Adrenal gland (tissue), 12 donors: Measurements from ENCODE around the gene LRP8. TPM values are rescaled to one million over a fixed set of nuclear protein-coding genes. Genes with fewer than 3 reads are reported as not detected.

Source experiments
- DNase-seq, 7 donors: peaks; one replicate each; pipeline ENCODE4 v3.0.0-alpha.2; 2019 to 2020
- H3K27ac ChIP-seq, 5 donors: fragments of 200-600 bp; sonication (generic) in 4 of 5; 1 replicate in 3 of 5; 2 replicates in 2 of 5; pipeline versions ENCODE4 v1.5.1 to v1.8.0; 2016 to 2020; ENCODE audit warnings: mild to moderate bottlenecking in 1 of 5
- H3K27me3 ChIP-seq: fragments of 200-600 bp; 2 replicates; pipeline ENCODE4 v1.8.0; 2021
- H3K36me3 ChIP-seq, 2 donors: fragments of 200-600 bp; replicated peaks in 1 of 2; 1 replicate in 1 of 2; 2 replicates in 1 of 2; pipeline versions ENCODE4 v1.5.1 to v1.8.0; 2018 to 2022
- H3K4me1 ChIP-seq, 2 donors: fragments of 200-600 bp; replicated peaks in 1 of 2; 1 replicate in 1 of 2; 2 replicates in 1 of 2; pipeline versions ENCODE4 v1.5.1 to v1.8.0; 2018 to 2021
- H3K4me3 ChIP-seq, 4 donors: fragments of 200-600 bp; sonication (generic) in 3 of 4; one replicate each; pipeline ENCODE4 v1.5.1; 2016 to 2018
- H3K9me3 ChIP-seq, 3 donors: fragments of 200-600 bp; sonication (generic) in 1 of 3; replicated peaks in 1 of 3; 1 replicate in 2 of 3; 2 replicates in 1 of 3; pipeline versions ENCODE4 v1.5.1 to v1.8.0; 2016 to 2021
- POLR2A ChIP-seq, 2 donors: fragments of 450-650 bp; IDR thresholded peaks; one replicate each; pipeline ENCODE4 v1.6.1; 2017; ENCODE audit warnings: antibody characterized with exemption in 2 of 2, mild to moderate bottlenecking in 2 of 2, moderate library complexity in 1 of 2
- WGBS, 4 donors: extraction: QIAGEN DNeasy Blood & Tissue Kit in 2 of 4; methylation state at CpG; one replicate each; pipeline versions ENCODE4 v1.1.5 to v1.1.7; 2013 to 2017; 5-methylcytosine and 5-hydroxymethylcytosine counted together
- intact Hi-C, 2 donors: fragments of 100-400 bp; cut with DNase I; formaldehyde crosslinking; loops; one replicate each; pipeline versions ENCODE4 v1.14.1 to v1.15.0; 2022 to 2023
- polyA plus RNA-seq, 3 donors: library from polyadenylated mRNA; stranded (reverse); fragments of 200-250 nt in 2 of 3; fragments of 350-450 nt in 1 of 3; fragmentation: Illumina TruSeq in 1 of 3; extraction: RNeasy Lipid Tissue Mini Kit (QIAGEN cat#74804) in 1 of 3; gene quantifications; one replicate each; pipeline ENCODE4 v1.2.3, GENCODE V29; 2013 to 2014
- total RNA-seq, 9 donors: library from RNA; depleted of rRNA in 4 of 9; stranded (reverse); fragments of >200 nt in 4 of 9; fragments of 120-200 nt in 1 of 9; fragmentation: NEBNext Ultra II Directional in 1 of 9; extraction: Animal tissue kit (Norgen Biotek cat#: 25700) in 1 of 9; gene quantifications; one replicate each; pipeline versions ENCODE4 v1.1.0 to v1.2.4, GENCODE V29; 2013 to 2023
- TF ChIP-seq, protein P1 (sequence below), 6 experiments: fragments of 450-650 bp in 4 of 6; fragments of 200-600 bp in 2 of 6; sonication (generic) in 1 of 6; IDR thresholded peaks; 1 replicate in 5 of 6; 2 replicates in 1 of 6; pipeline versions ENCODE4 v1.5.1 to v1.8.0; 2016 to 2021; ENCODE audit warnings: antibody characterized with exemption in 6 of 6, mild to moderate bottlenecking in 2 of 6, moderate library complexity in 1 of 6
- donor health status: healthy with polysubstance abuse.
- donor health status: Bipolar disorder and iron deficiency.
- donor health status: DM: yes; HTN: yes; CAD: no.
- donor health status: DM: no; HTN: no; CAD: no.
- donor health status: DM: no; HTN: no; CAD: no.
- donor health status: DM: yes; HTN: yes; CAD: no.

Gene LRP8
- total and polyA plus RNA-seq, 12 donors, result 0.64 to 7.6 (median 2.7) TPM

- H3K36me3 ChIP-seq, result no peaks in the 10 kb centered on the region
- H3K4me1 ChIP-seq, result peaks cover 0 to 5% of the 10 kb centered on the region in 2 donors
- DNase-seq, result no peak
- 92 to 94% (median 93%) methylated on average over 11 of the region's 11 CpGs for WGBS, 4 donors
- no peak overlapping the region for H3K27ac ChIP-seq
- H3K27me3 ChIP-seq, result no peaks in the 10 kb centered on the region
- TF ChIP-seq POLR2A (IDR thresholded peaks at IDR 0.05), result no peak
- TF ChIP-seq, protein P1, sequence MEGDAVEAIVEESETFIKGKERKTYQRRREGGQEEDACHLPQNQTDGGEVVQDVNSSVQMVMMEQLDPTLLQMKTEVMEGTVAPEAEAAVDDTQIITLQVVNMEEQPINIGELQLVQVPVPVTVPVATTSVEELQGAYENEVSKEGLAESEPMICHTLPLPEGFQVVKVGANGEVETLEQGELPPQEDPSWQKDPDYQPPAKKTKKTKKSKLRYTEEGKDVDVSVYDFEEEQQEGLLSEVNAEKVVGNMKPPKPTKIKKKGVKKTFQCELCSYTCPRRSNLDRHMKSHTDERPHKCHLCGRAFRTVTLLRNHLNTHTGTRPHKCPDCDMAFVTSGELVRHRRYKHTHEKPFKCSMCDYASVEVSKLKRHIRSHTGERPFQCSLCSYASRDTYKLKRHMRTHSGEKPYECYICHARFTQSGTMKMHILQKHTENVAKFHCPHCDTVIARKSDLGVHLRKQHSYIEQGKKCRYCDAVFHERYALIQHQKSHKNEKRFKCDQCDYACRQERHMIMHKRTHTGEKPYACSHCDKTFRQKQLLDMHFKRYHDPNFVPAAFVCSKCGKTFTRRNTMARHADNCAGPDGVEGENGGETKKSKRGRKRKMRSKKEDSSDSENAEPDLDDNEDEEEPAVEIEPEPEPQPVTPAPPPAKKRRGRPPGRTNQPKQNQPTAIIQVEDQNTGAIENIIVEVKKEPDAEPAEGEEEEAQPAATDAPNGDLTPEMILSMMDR (IDR thresholded peaks at IDR 0.05), result no peak
- H3K9me3 ChIP-seq, result no peaks in the 10 kb centered on the region
- intact Hi-C loops, result no loop called here
- H3K4me3 ChIP-seq, result no peak overlapping the region
Measured at GRCh38 chr1:53256511-53257453, 71.1 kb downstream of the LRP8 start.

DNA sequence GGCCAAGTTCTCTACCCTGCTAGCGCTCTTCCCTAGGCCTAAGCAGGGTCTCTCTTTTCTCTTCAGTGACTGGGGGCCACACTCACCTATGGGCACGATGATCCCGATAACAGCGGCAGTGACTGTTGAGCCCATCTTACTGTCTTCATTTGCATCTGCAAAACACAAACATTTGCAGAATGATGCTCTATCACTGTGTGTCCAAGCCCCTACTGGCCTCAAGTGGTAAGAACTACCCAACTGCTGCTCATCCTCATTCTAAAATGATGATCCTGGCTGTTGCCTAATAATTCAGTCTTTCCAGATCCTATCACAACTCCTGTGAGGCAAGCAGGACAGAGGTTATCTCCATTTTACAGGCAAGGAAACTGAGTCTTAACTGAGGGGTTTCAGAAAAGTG lies 72.8 kb downstream of the LRP8 start:
- 94 to 99% (median 97%) methylated on average over 4 of the region's 4 CpGs for WGBS, 4 donors
- Histone ChIP-seq H3K27me3 (no peaks in the 10 kb centered on the region), H3K27ac (no peak overlapping the region), H3K9me3 (no peaks in the 10 kb centered on the region), H3K4me1 (peaks cover 0 to 5% of the 10 kb centered on the region in 2 donors), H3K4me3 (no peak overlapping the region), H3K36me3 (no peaks in the 10 kb centered on the region)
- no peak for DNase-seq
- intact Hi-C loops, result no loop called here
- TF ChIP-seq, protein P1 (IDR thresholded peaks at IDR 0.05), result no peak
- no peak for TF ChIP-seq POLR2A (IDR thresholded peaks at IDR 0.05)

- H3K4me1 ChIP-seq, result peaks cover 0 to 5% of the 10 kb centered on the region in 2 donors
- H3K9me3 ChIP-seq, result no peaks in the 10 kb centered on the region
- DNase-seq, result no peak
- no peaks in the 10 kb centered on the region for H3K27me3 ChIP-seq
- TF ChIP-seq, protein P1 (IDR thresholded peaks at IDR 0.05), result no peak
- TF ChIP-seq POLR2A (IDR thresholded peaks at IDR 0.05), result no peak
- WGBS, 4 donors, result 47 to 57% (median 51%) methylated on average over 4 of the region's 4 CpGs
- intact Hi-C loops, result no loop called here
- no peak overlapping the region for H3K4me3 ChIP-seq
- no peak overlapping the region for H3K27ac ChIP-seq
- H3K36me3 ChIP-seq, result no peaks in the 10 kb centered on the region
Measured at GRCh38 chr1:53254011-53254640, 73.7 kb downstream of the LRP8 start.

- no peak for DNase-seq
- no peaks in the 10 kb centered on the region for H3K27me3 ChIP-seq
- H3K9me3 ChIP-seq, result no peaks in the 10 kb centered on the region
- H3K27ac ChIP-seq, result no peak overlapping the region
- WGBS, 4 donors, result 80 to 93% (median 84%) methylated on average over 4 of the region's 4 CpGs
- H3K4me1 ChIP-seq, result peaks cover 0 to 5% of the 10 kb centered on the region in 2 donors
- no peak for TF ChIP-seq POLR2A (IDR thresholded peaks at IDR 0.05)
- TF ChIP-seq, protein P1 (IDR thresholded peaks at IDR 0.05), result no peak
- intact Hi-C loops, result no loop called here
- H3K4me3 ChIP-seq, result no peak overlapping the region
- H3K36me3 ChIP-seq, result no peaks in the 10 kb centered on the region
Measured at GRCh38 chr1:53250325-53250724, 77.5 kb downstream of the LRP8 start.
